HG02885 (cell line): Measurements from ENCODE around the gene KLHL20.
"Not testable (repeated sequence)": the region's sequence is repeated elsewhere in the genome, so short reads cannot be mapped to it uniquely, and the experiment has no call there.

Experiments
- ATAC-seq: cut with Tn5 transposase; IDR thresholded peaks from one replicate; pipeline ENCODE4 v1.9.1; 2021; ENCODE audit warnings: mild to moderate bottlenecking; ENCODE audit not compliant: unreplicated experiment, poor library complexity

The KLHL20 gene

GRCh38 chr1:173714759-173715537 lies at the start of gene KLHL20:
KLHL20 (plus strand) TSS chr1:173714981; CDS start chr1:173716044, 1,063 bp downstream.
- ATAC-seq = peak; percentile 90

- no peak for ATAC-seq
Measured at GRCh38 chr1:173666646-173667045, 48.1 kb upstream of the KLHL20 start.

- ATAC-seq = no peak
Measured at GRCh38 chr1:173669491-173669941, 45.3 kb upstream of the KLHL20 start, which contains the start of gene ANKRD45. ANKRD45 (minus strand) TSS chr1:173669851; CDS start chr1:173659418, 10,433 bp downstream.

- ATAC-seq = not testable (repeated sequence)
Measured at GRCh38 chr1:173674496-173674895, 40.3 kb upstream of the KLHL20 start.

GRCh38 chr1:173680152-173680551 lies 34.6 kb upstream of the KLHL20 start:
- ATAC-seq = not testable (repeated sequence)

- no peak for ATAC-seq
Measured at GRCh38 chr1:173682184-173682583, 32.6 kb upstream of the KLHL20 start.

GRCh38 chr1:173683838-173684237 lies 30.9 kb upstream of the KLHL20 start:
- ATAC-seq = not testable (repeated sequence)

GRCh38 chr1:173685121-173685520 lies 29.7 kb upstream of the KLHL20 start:
- ATAC-seq = not testable (repeated sequence)

GRCh38 chr1:173688300-173688699 lies 26.5 kb upstream of the KLHL20 start:
- ATAC-seq = no peak

- no peak for ATAC-seq
Measured at GRCh38 chr1:173693238-173693637, 21.5 kb upstream of the KLHL20 start.

GRCh38 chr1:173701299-173701698 lies 13.5 kb upstream of the KLHL20 start:
- not testable (repeated sequence) for ATAC-seq

- no peak for ATAC-seq
Measured at GRCh38 chr1:173702736-173703135, 12.0 kb upstream of the KLHL20 start.

GRCh38 chr1:173705117-173705516 lies 9.7 kb upstream of the KLHL20 start:
- no peak for ATAC-seq

- ATAC-seq = no peak
Measured at GRCh38 chr1:173708787-173709186, 6.0 kb upstream of the KLHL20 start.

- ATAC-seq = no peak
Measured at GRCh38 chr1:173714441-173714758, 381 bp upstream of the KLHL20 start.

- ATAC-seq = no peak
Measured at GRCh38 chr1:173715538-173715844, 710 bp downstream of the KLHL20 start.

GRCh38 chr1:173717238-173717637 lies 2.5 kb downstream of the KLHL20 start:
- no peak for ATAC-seq

- ATAC-seq = not testable (repeated sequence)
Measured at GRCh38 chr1:173731331-173731730, 16.6 kb downstream of the KLHL20 start.

GRCh38 chr1:173733912-173734311 lies 19.1 kb downstream of the KLHL20 start:
- no peak for ATAC-seq

GRCh38 chr1:173736104-173736503 lies 21.3 kb downstream of the KLHL20 start:
- not testable (repeated sequence) for ATAC-seq

- ATAC-seq = no peak
Measured at GRCh38 chr1:173742203-173742886, 27.6 kb downstream of the KLHL20 start.

- no peak for ATAC-seq
Measured at GRCh38 chr1:173744651-173745050, 29.9 kb downstream of the KLHL20 start.
